GM10266 (cell line): ENCODE results near the gene POLR1B.

Experiments used
- DNase-seq: peaks from one replicate; pipeline ENCODE4 v3.0.0; 2012; ENCODE audit errors: extremely low spot score
- CTCF ChIP-seq: IDR thresholded peaks from 2 replicates; pipeline ENCODE4 v1.5.1; 2012; ENCODE audit warnings: mild to moderate bottlenecking, low read depth; ENCODE audit not compliant: control insufficient read depth, insufficient read depth; ENCODE audit errors: missing control alignments

Gene POLR1B

GRCh38 chr2:112597537-112598322, 55.5 kb downstream of the POLR1B start:
- no peak for TF ChIP-seq CTCF
- DNase-seq, result no peak

GRCh38 chr2:112600634-112601033, 58.4 kb downstream of the POLR1B start:
- TF ChIP-seq CTCF, result no peak

GRCh38 chr2:112601754-112602153, 59.5 kb downstream of the POLR1B start:
- DNase-seq, result no peak
- TF ChIP-seq CTCF, result no peak

More at GRCh38 chr2:112600634-112601033, 58.4 kb downstream of the POLR1B start:
- no peak for DNase-seq

GRCh38 chr2:112602917-112603316, 60.7 kb downstream of the POLR1B start:
- no peak for TF ChIP-seq CTCF
- no peak for DNase-seq

GRCh38 chr2:112603731-112604130, 61.5 kb downstream of the POLR1B start:
- no peak for TF ChIP-seq CTCF
- no peak for DNase-seq

- no peak for TF ChIP-seq CTCF
- no peak for DNase-seq
Observed at GRCh38 chr2:112604952-112605351, 62.7 kb downstream of the POLR1B start.

- TF ChIP-seq CTCF, result no peak
Observed at GRCh38 chr2:112605926-112606325, 63.7 kb downstream of the POLR1B start.

More at GRCh38 chr2:112605926-112606325, 63.7 kb downstream of the POLR1B start:
- no peak for DNase-seq
